ENCODE results near the gene PCDHGA6. TPM values are rescaled to one million over a fixed set of nuclear protein-coding genes. Genes with fewer than 3 reads are reported as not detected.
"Not testable (repeated sequence)": the region's sequence is repeated elsewhere in the genome, so short reads cannot be mapped to it uniquely, and the experiment has no call there.

Gene PCDHGA6
- polyA plus RNA-seq, 1 of the 3 experiments (the other 2 are of a cell fraction): 1.4 TPM

DNA sequence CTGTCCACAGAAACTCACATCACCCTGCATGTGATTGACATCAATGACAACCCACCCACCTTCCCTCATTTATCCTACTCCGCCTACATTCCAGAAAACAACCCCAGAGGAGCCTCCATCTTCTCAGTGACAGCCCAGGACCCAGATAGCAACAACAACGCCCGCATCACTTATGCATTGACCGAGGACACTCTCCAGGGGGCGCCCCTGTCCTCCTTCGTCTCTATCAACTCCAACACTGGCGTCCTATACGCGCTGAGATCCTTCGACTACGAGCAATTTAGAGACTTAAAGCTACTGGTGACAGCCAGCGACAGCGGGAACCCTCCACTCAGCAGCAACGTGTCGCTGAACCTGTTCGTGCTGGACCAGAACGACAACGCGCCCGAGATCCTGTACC is 28.4 kb upstream of the PCDHGA6 start:
- no peak overlapping the region for H2AFZ ChIP-seq (ENCODE audit: low read depth)
- CTCF ChIA-PET: no interaction called here
- no peaks in the 10 kb centered on the region for H3F3A ChIP-seq (replicated peaks; ENCODE audit: insufficient read depth)
- no peaks in the 10 kb centered on the region for H3K79me2 ChIP-seq (ENCODE audit: insufficient read depth)
- no peak overlapping the region for H3K27ac ChIP-seq (ENCODE audit: low read depth in 2 of 2, low read length in 1 of 2)
- 81% methylated on average over 19 of the region's 20 CpGs for WGBS (ENCODE audit: low lambda C conversion rate)
- no peaks in the 10 kb centered on the region for H3K4me1 ChIP-seq (ENCODE audit: control insufficient read depth in 1 of 2, insufficient read depth in 2 of 2, low read depth in 1 of 2, low read length in 1 of 2)
- POLR2A ChIA-PET: no interaction called here
- DNase-seq: no peak
- H3K4me2 ChIP-seq: no peak overlapping the region
- H3K27me3 ChIP-seq (ENCODE audit: insufficient read depth): no peaks in the 10 kb centered on the region
- TF ChIP-seq, protein P1, sequence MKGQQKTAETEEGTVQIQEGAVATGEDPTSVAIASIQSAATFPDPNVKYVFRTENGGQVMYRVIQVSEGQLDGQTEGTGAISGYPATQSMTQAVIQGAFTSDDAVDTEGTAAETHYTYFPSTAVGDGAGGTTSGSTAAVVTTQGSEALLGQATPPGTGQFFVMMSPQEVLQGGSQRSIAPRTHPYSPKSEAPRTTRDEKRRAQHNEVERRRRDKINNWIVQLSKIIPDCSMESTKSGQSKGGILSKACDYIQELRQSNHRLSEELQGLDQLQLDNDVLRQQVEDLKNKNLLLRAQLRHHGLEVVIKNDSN (IDR thresholded peaks at IDR 0.05; ENCODE audit: borderline replicate concordance, low read depth): no peak
- no peak for TF ChIP-seq RCOR1 (IDR thresholded peaks at IDR 0.05; ENCODE audit: low read length)
- no peak for TF ChIP-seq CHD2 (IDR thresholded peaks at IDR 0.05; ENCODE audit: low read length, partially characterized antibody)
- TF ChIP-seq RXRA (IDR thresholded peaks at IDR 0.05; ENCODE audit: borderline replicate concordance, low read depth): no peak
- TF ChIP-seq, protein P2, sequence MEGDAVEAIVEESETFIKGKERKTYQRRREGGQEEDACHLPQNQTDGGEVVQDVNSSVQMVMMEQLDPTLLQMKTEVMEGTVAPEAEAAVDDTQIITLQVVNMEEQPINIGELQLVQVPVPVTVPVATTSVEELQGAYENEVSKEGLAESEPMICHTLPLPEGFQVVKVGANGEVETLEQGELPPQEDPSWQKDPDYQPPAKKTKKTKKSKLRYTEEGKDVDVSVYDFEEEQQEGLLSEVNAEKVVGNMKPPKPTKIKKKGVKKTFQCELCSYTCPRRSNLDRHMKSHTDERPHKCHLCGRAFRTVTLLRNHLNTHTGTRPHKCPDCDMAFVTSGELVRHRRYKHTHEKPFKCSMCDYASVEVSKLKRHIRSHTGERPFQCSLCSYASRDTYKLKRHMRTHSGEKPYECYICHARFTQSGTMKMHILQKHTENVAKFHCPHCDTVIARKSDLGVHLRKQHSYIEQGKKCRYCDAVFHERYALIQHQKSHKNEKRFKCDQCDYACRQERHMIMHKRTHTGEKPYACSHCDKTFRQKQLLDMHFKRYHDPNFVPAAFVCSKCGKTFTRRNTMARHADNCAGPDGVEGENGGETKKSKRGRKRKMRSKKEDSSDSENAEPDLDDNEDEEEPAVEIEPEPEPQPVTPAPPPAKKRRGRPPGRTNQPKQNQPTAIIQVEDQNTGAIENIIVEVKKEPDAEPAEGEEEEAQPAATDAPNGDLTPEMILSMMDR (IDR thresholded peaks at IDR 0.05): no peak
- TF ChIP-seq YY1 (IDR thresholded peaks at IDR 0.05; ENCODE audit: low read depth): no peak
- no peak for TF ChIP-seq GATA2 (CRISPR knock-in tag; IDR thresholded peaks at IDR 0.05)
- no peak for TF ChIP-seq TEAD4 (IDR thresholded peaks at IDR 0.05; ENCODE audit: borderline replicate concordance, insufficient read depth)
- TF ChIP-seq, protein P3, sequence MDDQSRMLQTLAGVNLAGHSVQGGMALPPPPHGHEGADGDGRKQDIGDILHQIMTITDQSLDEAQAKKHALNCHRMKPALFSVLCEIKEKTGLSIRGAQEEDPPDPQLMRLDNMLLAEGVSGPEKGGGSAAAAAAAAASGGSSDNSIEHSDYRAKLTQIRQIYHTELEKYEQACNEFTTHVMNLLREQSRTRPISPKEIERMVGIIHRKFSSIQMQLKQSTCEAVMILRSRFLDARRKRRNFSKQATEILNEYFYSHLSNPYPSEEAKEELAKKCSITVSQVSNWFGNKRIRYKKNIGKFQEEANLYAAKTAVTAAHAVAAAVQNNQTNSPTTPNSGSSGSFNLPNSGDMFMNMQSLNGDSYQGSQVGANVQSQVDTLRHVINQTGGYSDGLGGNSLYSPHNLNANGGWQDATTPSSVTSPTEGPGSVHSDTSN (IDR thresholded peaks at IDR 0.05): no peak
- no peak overlapping the region for H3K4me3 ChIP-seq (ENCODE audit: low read depth in 2 of 2, low read length in 1 of 2)
- no peaks in the 10 kb centered on the region for H4K20me1 ChIP-seq (ENCODE audit: insufficient read depth)
- H3K9me3 ChIP-seq: no peaks in the 10 kb centered on the region
- no peaks in the 10 kb centered on the region for H3K36me3 ChIP-seq (replicated peaks in 1 of 2; ENCODE audit: control insufficient read depth in 1 of 2, insufficient read depth in 2 of 2, low read length in 1 of 2)
- H3K9ac ChIP-seq: no peak overlapping the region
- H3K9me2 ChIP-seq: no peaks in the 10 kb centered on the region

DNA sequence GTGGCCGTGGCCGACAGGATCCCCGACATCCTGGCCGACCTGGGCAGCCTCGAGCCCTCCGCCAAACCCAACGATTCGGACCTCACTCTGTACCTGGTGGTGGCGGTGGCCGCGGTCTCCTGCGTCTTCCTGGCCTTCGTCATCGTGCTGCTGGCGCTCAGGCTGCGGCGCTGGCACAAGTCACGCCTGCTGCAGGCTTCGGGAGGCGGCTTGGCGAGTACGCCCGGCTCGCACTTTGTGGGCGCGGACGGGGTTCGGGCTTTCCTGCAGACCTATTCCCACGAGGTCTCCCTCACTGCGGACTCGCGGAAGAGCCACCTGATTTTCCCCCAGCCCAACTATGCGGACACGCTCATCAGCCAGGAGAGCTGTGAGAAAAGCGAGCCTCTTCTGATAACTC is 27.7 kb upstream of the PCDHGA6 start:
- H3K36me3 ChIP-seq (replicated peaks in 1 of 2; ENCODE audit: control insufficient read depth in 1 of 2, insufficient read depth in 2 of 2, low read length in 1 of 2); H3K79me2 ChIP-seq (ENCODE audit: insufficient read depth); H3K27me3 ChIP-seq (ENCODE audit: insufficient read depth); H3K4me2 ChIP-seq; H3K4me1 ChIP-seq (ENCODE audit: control insufficient read depth in 1 of 2, insufficient read depth in 2 of 2, low read depth in 1 of 2, low read length in 1 of 2); H4K20me1 ChIP-seq (ENCODE audit: insufficient read depth); POLR2A ChIA-PET; H3K9me2 ChIP-seq; H2AFZ ChIP-seq (ENCODE audit: low read depth); DNase-seq; H3F3A ChIP-seq (replicated peaks; ENCODE audit: insufficient read depth); H3K4me3 ChIP-seq (ENCODE audit: low read depth in 2 of 2, low read length in 1 of 2); H3K9ac ChIP-seq; H3K9me3 ChIP-seq; H3K27ac ChIP-seq (ENCODE audit: low read depth in 2 of 2, low read length in 1 of 2): not testable (repeated sequence)
- WGBS (ENCODE audit: low lambda C conversion rate): 76% methylated on average over 9 of the region's 35 CpGs
- CTCF ChIA-PET: interaction anchor here (1.6 kb wide), 1 partner anchor 212 kb away, joined by 3 read pairs; no protein-coding TSS in a partner anchor
